ENCODE data around the gene FAM210B. TPM values are rescaled to one million over a fixed set of nuclear protein-coding genes. Genes with fewer than 3 reads are reported as not detected.

FAM210B gene
- polyA plus RNA-seq, 2 of the 4 experiments (the other 2 are of a cell fraction) = 9.1 to 13.1 TPM

- TF ChIP-seq HDAC2 (IDR thresholded peaks at IDR 0.05) = no peak
- TF ChIP-seq SREBF2 (IDR thresholded peaks at IDR 0.05) = no peak
- no peak for TF ChIP-seq PHF8 (IDR thresholded peaks at IDR 0.05; ENCODE audit: borderline replicate concordance, low read depth)
- TF ChIP-seq SMC3 (IDR thresholded peaks at IDR 0.05) = peak; percentile 70
Measured at GRCh38 chr20:56343861-56344381, 14.9 kb upstream of the FAM210B start (continued).

- WGBS (ENCODE audit: missing lambda C conversion rate) = 45% methylated on average over 8 of the region's 8 CpGs
- Histone ChIP-seq H3K4me1 (0 out of 3 replicates have a peak, but pooled peaks cover 6% of the 10 kb centered on the region), H3K9me3 (no peaks in the 10 kb centered on the region), H3K27ac (no peak overlapping the region), H3K4me3 (no peak overlapping the region), H3K4me2 (no peak overlapping the region)
- ChIA-PET CTCF (interaction anchor here (0.9 to 1.4 kb wide), 3 partner anchors 98 to 1665 kb away, joined by 3 to 4 read pairs (median 3); partner anchors contain the start of gene MC3R), POLR2A (no interaction called here)
- FAIRE-seq (no peak), DNase-seq (ENCODE audit: low read depth in 1 of 2, low spot score in 1 of 2) (no peak), ATAC-seq (no peak)
- TF ChIP-seq RNF2 (IDR thresholded peaks at IDR 0.05; ENCODE audit: borderline replicate concordance, low read depth) (no peak), EHMT2 (IDR thresholded peaks at IDR 0.05; ENCODE audit: low read depth) (no peak), SMC3 (IDR thresholded peaks at IDR 0.05) (no peak), BHLHE40 (IDR thresholded peaks at IDR 0.05; ENCODE audit: low read depth, low read length) (no peak), JUNB (IDR thresholded peaks at IDR 0.05) (no peak), CBX8 (IDR thresholded peaks at IDR 0.05) (no peak)
Measured at GRCh38 chr20:56345911-56346310, 12.9 kb upstream of the FAM210B start.

- POLR2A ChIA-PET = no interaction called here
- Histone ChIP-seq H3K4me1 (0 out of 3 replicates have a peak, but pooled peaks cover 6% of the 10 kb centered on the region), H3K9me3 (no peaks in the 10 kb centered on the region), H3K27ac (no peak overlapping the region; a peak in 1 of 6 replicates), H3K4me2 (peak overlapping the region; percentile 20; the same call in 1 of the 3 replicates), H3K4me3 (no peak overlapping the region)
- no peak for FAIRE-seq
- no peak for DNase-seq (ENCODE audit: low read depth in 1 of 2, low spot score in 1 of 2)
- WGBS (ENCODE audit: missing lambda C conversion rate) = 65% methylated on average over 13 of the region's 13 CpGs
- TF ChIP-seq HOXB5 (CRISPR knock-in tag; IDR thresholded peaks at IDR 0.05) (no peak), CEBPB (IDR thresholded peaks at IDR 0.05) (no peak), REST (IDR thresholded peaks at IDR 0.05) (no peak), BCL3 (IDR thresholded peaks at IDR 0.05) (no peak), KDM1A (IDR thresholded peaks at IDR 0.05; ENCODE audit: low read depth) (no peak), MAFK (IDR thresholded peaks at IDR 0.05; ENCODE audit: partially characterized antibody) (no peak), EHF (CRISPR knock-in tag; IDR thresholded peaks at IDR 0.05) (no peak), ZNF302 (CRISPR knock-in tag; IDR thresholded peaks at IDR 0.05) (no peak), MYC (IDR thresholded peaks at IDR 0.05; ENCODE audit: borderline replicate concordance, low read length) (no peak), NR3C1 (IDR thresholded peaks at IDR 0.05) (no peak), CHD4 (IDR thresholded peaks at IDR 0.05; ENCODE audit: borderline replicate concordance) (no peak), RFX5 (IDR thresholded peaks at IDR 0.05) (no peak), CTCF (IDR thresholded peaks at IDR 0.05) (no peak), JUNB (IDR thresholded peaks at IDR 0.05) (no peak), FOSB (CRISPR knock-in tag; IDR thresholded peaks at IDR 0.05) (no peak), ZFP36 (IDR thresholded peaks at IDR 0.05; ENCODE audit: borderline replicate concordance, partially characterized antibody) (no peak), TP53 (CRISPR knock-in tag; IDR thresholded peaks at IDR 0.05) (no peak), FOSL2 (IDR thresholded peaks at IDR 0.05) (no peak), FOSL2 (CRISPR knock-in tag; IDR thresholded peaks at IDR 0.05) (no peak), RARB (CRISPR knock-in tag; IDR thresholded peaks at IDR 0.05) (no peak), ELK1 (IDR thresholded peaks at IDR 0.05; ENCODE audit: low read depth, low read length) (no peak)
- no peak for ATAC-seq
- CTCF ChIA-PET = no interaction called here
Measured at GRCh38 chr20:56347628-56348304, 11.0 kb upstream of the FAM210B start.
